Heart left ventricle (tissue), 16 donors: ENCODE results near the gene USP32. TPM values are rescaled to one million over a fixed set of nuclear protein-coding genes. Genes with fewer than 3 reads are reported as not detected.
"Not testable (repeated sequence)": the region's sequence is repeated elsewhere in the genome, so short reads cannot be mapped to it uniquely, and the experiment has no call there.

ENCODE experiments used
- ATAC-seq, 4 donors: fragments of 200-7000 bp; cut with Tn5 transposase; one replicate each; pipeline ENCODE4 v1.9.1; 2020 to 2022; ENCODE audit warnings: moderate library complexity in 4 of 4, mild to moderate bottlenecking in 3 of 4, moderate number of reproducible peaks in 1 of 4
- DNase-seq, 5 donors: peaks; one replicate each; pipeline ENCODE4 v3.0.0-alpha.2; 2020
- H3K27ac ChIP-seq, 12 donors: fragments of 200-600 bp; sonication (generic) in 4 of 12; one replicate each; pipeline versions ENCODE4 v1.5.0 to v1.8.0; 2016 to 2022; ENCODE audit warnings: mild to moderate bottlenecking in 2 of 12
- H3K27me3 ChIP-seq, 9 donors: fragments of 200-600 bp; sonication (generic) in 2 of 9; one replicate each; pipeline versions ENCODE4 v1.5.1 to v1.8.0; 2016 to 2022; ENCODE audit warnings: mild to moderate bottlenecking in 3 of 9
- H3K36me3 ChIP-seq, 9 donors: fragments of 200-600 bp; sonication (generic) in 2 of 9; one replicate each; pipeline versions ENCODE4 v1.5.0 to v1.8.0; 2018 to 2022; ENCODE audit warnings: mild to moderate bottlenecking in 2 of 9
- H3K4me1 ChIP-seq, 12 donors: fragments of 200-600 bp; sonication (generic) in 4 of 12; one replicate each; pipeline versions ENCODE4 v1.5.0 to v1.8.0; 2016 to 2022; ENCODE audit warnings: mild to moderate bottlenecking in 3 of 12
- H3K4me3 ChIP-seq, 12 donors: fragments of 200-600 bp; sonication (generic) in 4 of 12; one replicate each; pipeline versions ENCODE4 v1.5.0 to v1.8.0; 2017 to 2022; ENCODE audit warnings: mild to moderate bottlenecking in 9 of 12, moderate library complexity in 4 of 12
- H3K9me3 ChIP-seq, 12 donors: fragments of 200-600 bp; sonication (generic) in 4 of 12; one replicate each; pipeline versions ENCODE4 v1.5.0 to v1.8.0; 2016 to 2022; ENCODE audit warnings: mild to moderate bottlenecking in 1 of 12
- POLR2A ChIP-seq, 2 donors: fragments of 450-650 bp; IDR thresholded peaks; one replicate each; pipeline ENCODE4 v1.6.1; 2017; ENCODE audit warnings: antibody characterized with exemption in 2 of 2, mild to moderate bottlenecking in 2 of 2, moderate library complexity in 2 of 2
- WGBS, 4 donors: extraction: QIAGEN DNeasy Blood & Tissue Kit in 2 of 4; methylation state at CpG; one replicate each; pipeline versions ENCODE4 v1.1.5 to v1.1.7; 2013 to 2018; 5-methylcytosine and 5-hydroxymethylcytosine counted together
- intact Hi-C, 10 donors: fragments of 100-400 bp; cut with DNase I; formaldehyde crosslinking; loops; one replicate each; pipeline versions ENCODE4 v1.11.1 to v1.14.2; 2022
- polyA plus RNA-seq, 2 donors: library from polyadenylated mRNA; stranded (reverse); fragments of 200-250 nt; gene quantifications; one replicate each; pipeline ENCODE4 v1.2.3, GENCODE V29; 2013
- total RNA-seq, 9 donors: library from RNA; depleted of rRNA in 2 of 9; stranded (reverse); fragments of >200 nt in 2 of 9; fragmentation: NEBNext Ultra II Directional in 3 of 9; extraction: Animal tissue kit (Norgen Biotek cat#: 25700) in 3 of 9; gene quantifications; one replicate each; pipeline versions ENCODE4 v1.1.0 to v1.2.4, GENCODE V29; 2016 to 2023
- TF ChIP-seq, protein P1 (sequence below), 12 donors: fragments of 200-600 bp; sonication (generic) in 4 of 12; IDR thresholded peaks; one replicate each; pipeline versions ENCODE4 v1.5.0 to v1.8.0; 2018 to 2022; ENCODE audit warnings: antibody characterized with exemption in 12 of 12, mild to moderate bottlenecking in 5 of 12
- donor health status: ischemic (EF 13 %, LVEDD 7.1; RV severe dilation, severe dysfunction).
- donor health status: healthy with polysubstance abuse.
- donor health status: DM: no; HTN: yes; CAD: no.
- donor health status: DM: no; HTN: no; CAD: no.
- donor health status: ischemic (EF 25% LVEDD 6.9; RV normal size, moderate dysfunction).
- donor health status: ischemic (EF 25% LVEDD 5.7; RV mildly dilated, moderate dysfunction).
- donor health status: healthy.
- donor health status: DM: yes; HTN: yes; CAD: no.
- donor health status: ischemic (EF 35%, LVEDD 5.7; RV mildly dilated, moderate dysfunction).
- donor health status: nonischemic (EF 11% LVEDD 7.7; RV severe dilation, severe dysfunction).
- donor health status: DM: yes; HTN: yes; CAD: no.
- donor health status: PGD.
- donor health status: ischemic (EF 29% LVEDD 5.4; RV normal size, mild dysfunction).
- donor health status: nonischemic (EF 23%, LVEDD 6.1; RV moderate dilation, normal function).

Gene USP32
- total and polyA plus RNA-seq, 11 donors = 9.8 to 50.0 (median 30.3) TPM

DNA sequence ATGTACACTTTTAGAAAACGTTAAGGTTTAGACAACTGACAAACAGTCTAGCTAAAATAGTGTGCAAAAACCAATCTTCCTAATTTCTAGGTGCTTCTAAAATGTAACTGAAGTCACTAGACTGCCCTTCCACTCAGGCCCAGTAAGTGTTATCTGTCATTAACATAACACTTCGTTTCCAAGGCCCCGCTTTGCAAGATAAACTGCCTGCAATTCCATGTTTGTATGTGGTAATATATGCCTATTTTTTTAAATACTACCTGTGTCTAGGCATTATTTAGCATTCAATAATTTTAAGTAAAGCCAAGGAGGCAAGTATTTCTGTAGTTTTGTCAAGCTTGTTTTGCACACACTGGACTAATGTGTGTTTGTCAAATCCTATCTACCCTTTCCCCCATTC, 3.2 kb downstream of the USP32 start:
- Histone ChIP-seq H3K27ac (peak overlapping the region in 1 of 12 donors; percentile 9), H3K4me1 (peaks cover 0 to 76% (median 32%) of the 10 kb centered on the region in 12 donors)

DNA sequence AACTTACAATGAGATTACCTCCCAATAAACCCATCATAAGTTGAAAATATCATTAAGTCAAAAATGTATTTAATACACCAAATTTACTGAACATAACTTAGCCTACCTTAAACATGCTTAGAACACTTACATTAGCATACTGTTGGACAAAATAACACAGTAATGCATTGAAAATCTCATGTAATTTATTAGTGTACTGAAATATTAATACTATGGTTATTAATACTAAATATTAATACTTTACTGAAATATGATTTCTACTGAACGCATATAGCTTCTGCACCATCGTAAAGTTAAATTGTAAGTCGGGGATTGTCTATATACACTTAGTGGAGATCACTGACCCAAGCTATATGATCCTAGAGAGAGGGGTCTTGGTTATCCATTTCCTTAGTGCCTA, 4.3 kb downstream of the USP32 start:
- ATAC-seq (no peak), DNase-seq (no peak)
- H3K9me3 ChIP-seq = no peaks in the 10 kb centered on the region
- 91 to 94% (median 92%) methylated on average over 3 of the region's 3 CpGs for WGBS, 4 donors
- intact Hi-C loops = no loop called here
- TF ChIP-seq, protein P1, sequence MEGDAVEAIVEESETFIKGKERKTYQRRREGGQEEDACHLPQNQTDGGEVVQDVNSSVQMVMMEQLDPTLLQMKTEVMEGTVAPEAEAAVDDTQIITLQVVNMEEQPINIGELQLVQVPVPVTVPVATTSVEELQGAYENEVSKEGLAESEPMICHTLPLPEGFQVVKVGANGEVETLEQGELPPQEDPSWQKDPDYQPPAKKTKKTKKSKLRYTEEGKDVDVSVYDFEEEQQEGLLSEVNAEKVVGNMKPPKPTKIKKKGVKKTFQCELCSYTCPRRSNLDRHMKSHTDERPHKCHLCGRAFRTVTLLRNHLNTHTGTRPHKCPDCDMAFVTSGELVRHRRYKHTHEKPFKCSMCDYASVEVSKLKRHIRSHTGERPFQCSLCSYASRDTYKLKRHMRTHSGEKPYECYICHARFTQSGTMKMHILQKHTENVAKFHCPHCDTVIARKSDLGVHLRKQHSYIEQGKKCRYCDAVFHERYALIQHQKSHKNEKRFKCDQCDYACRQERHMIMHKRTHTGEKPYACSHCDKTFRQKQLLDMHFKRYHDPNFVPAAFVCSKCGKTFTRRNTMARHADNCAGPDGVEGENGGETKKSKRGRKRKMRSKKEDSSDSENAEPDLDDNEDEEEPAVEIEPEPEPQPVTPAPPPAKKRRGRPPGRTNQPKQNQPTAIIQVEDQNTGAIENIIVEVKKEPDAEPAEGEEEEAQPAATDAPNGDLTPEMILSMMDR (IDR thresholded peaks at IDR 0.05) = no peak
- TF ChIP-seq POLR2A (IDR thresholded peaks at IDR 0.05) = no peak
- H3K4me1 ChIP-seq = peaks cover 0 to 74% (median 30%) of the 10 kb centered on the region in 12 donors
- no peaks in the 10 kb centered on the region for H3K36me3 ChIP-seq
- H3K27me3 ChIP-seq = no peaks in the 10 kb centered on the region
- H3K27ac ChIP-seq = no peak overlapping the region
- H3K4me3 ChIP-seq = no peak overlapping the region

More for the DNA sequence above, 3.2 kb downstream of the USP32 start:
- WGBS, 4 donors = 32 to 39% (median 32%) methylated on average over 3 of the region's 3 CpGs
- no peaks in the 10 kb centered on the region for H3K9me3 ChIP-seq
- H3K4me3 ChIP-seq = no peak overlapping the region
- H3K36me3 ChIP-seq = no peaks in the 10 kb centered on the region
- TF ChIP-seq, protein P1 (IDR thresholded peaks at IDR 0.05) = no peak
- no peak for TF ChIP-seq POLR2A (IDR thresholded peaks at IDR 0.05)
- ATAC-seq (no peak), DNase-seq (no peak)
- no peaks in the 10 kb centered on the region for H3K27me3 ChIP-seq
- intact Hi-C loops = no loop called here

DNA sequence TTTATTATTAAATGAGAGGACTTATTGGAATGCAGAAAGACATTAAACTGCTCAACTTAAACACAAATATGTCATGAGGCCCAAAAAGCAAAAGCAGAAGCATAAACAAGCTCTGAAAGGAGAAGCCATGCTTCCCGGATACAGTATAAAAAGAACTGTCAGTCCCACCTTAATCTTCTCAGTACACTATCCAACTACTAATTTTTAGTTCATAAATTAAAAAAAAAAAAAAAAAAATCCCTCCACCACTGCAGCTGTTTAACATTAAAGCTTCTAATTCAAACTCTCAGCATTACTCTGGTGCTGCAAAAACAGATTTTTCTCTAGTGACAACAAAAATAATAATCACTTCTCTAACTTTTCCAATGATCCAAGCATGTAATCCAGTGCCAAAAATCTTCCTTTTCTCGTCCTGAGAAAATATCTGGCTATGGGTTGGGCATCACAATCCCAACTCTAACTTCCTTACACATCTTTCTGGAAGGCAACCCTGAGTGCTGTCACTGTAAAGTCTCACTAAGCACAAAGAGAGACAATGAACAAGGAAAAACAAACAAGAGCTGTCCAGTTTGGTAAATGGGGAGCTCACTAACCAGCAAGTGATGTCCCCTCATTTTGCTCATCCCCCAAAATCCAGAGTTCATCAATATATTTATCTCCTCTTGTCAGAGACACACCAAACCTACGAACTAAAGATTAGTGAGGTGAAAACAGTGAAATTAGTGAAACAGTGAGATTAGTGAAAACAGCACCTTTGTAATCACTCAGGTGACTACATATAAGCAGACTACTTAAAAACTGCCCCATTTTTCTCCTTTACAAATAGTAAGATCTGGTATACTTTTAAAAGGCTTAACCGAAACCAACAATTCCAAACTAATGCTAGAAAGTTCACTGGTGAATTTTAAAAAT, 5.5 kb downstream of the USP32 start:
- Histone ChIP-seq H3K4me3 (no peak overlapping the region), H3K9me3 (no peaks in the 10 kb centered on the region), H3K27ac (peak overlapping the region in 1 of 12 donors; percentile 7), H3K4me1 (peaks cover 0 to 74% (median 29%) of the 10 kb centered on the region in 12 donors), H3K27me3 (no peaks in the 10 kb centered on the region), H3K36me3 (no peaks in the 10 kb centered on the region)
- ATAC-seq (no peak), DNase-seq (no peak)
- 57 to 63% (median 61%) methylated on average over 4 of the region's 4 CpGs for WGBS, 4 donors
- TF ChIP-seq, protein P1 (IDR thresholded peaks at IDR 0.05) = no peak
- TF ChIP-seq POLR2A (IDR thresholded peaks at IDR 0.05) = no peak
- intact Hi-C loops = no loop called here

DNA sequence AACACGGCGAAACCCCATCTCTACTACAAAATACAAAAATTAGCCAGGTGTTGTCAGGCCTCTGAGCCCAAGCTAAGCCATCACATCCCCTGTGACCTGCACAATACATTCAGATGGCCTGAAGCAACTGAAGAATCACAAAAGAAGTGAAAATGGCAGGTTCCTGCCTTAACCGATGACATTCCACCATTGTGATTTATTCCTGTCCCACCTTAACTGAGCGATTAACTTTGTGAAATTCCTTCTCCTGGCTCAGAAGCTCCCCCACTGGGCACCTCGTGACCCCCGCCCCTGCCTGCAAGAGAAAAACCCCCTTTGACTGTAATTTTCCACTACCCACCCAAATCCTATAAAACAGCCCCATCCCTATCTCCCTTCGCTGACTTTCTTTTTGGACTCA, 7.0 kb downstream of the USP32 start:
- H3K36me3 ChIP-seq, intact Hi-C loops, H3K27me3 ChIP-seq, DNase-seq, H3K4me3 ChIP-seq, ATAC-seq, H3K9me3 ChIP-seq, H3K27ac ChIP-seq: not testable (repeated sequence)
- H3K4me1 ChIP-seq = peaks cover 0 to 61% (median 16%) of the 10 kb centered on the region in 12 donors
- WGBS, 4 donors = 94 to 97% (median 95%) methylated on average over 7 of the region's 7 CpGs
